DND-41 (cell line): ENCODE results near the gene ATXN1.

Experiments used
- CTCF ChIP-seq: IDR thresholded peaks from 2 replicates; pipeline ENCODE4 v1.5.1; 2012; ENCODE audit warnings: borderline replicate concordance, low read length, moderate library complexity, mild to moderate bottlenecking; ENCODE audit not compliant: poor library complexity, severe bottlenecking; ENCODE audit errors: extremely low read depth
- EZH2 ChIP-seq: IDR thresholded peaks from 3 replicates; pipeline ENCODE4 v1.6.1; 2012; ENCODE audit warnings: borderline replicate concordance, low read depth, mild to moderate bottlenecking, moderate library complexity, low read length, inconsistent platforms; ENCODE audit not compliant: severe bottlenecking

GRCh38 chr6:16332175-16332542, 429.1 kb downstream of the ATXN1 start:
- TF ChIP-seq CTCF (peak; percentile 86), EZH2 (no peak)
